WTC11 (cell line): ENCODE results near the gene VSTM2L. TPM values are rescaled to one million over a fixed set of nuclear protein-coding genes. Genes with fewer than 3 reads are reported as not detected.

Source experiments
- ATAC-seq: fragments of 200-7000 bp; cut with Tn5 transposase; 2 replicates; pipeline ENCODE4 v1.10.0; 2021; ENCODE audit warnings: mild to moderate bottlenecking, moderate library complexity
- CTCF ChIA-PET: fragments of 300-600 bp; sonication (Branson Sonifier 250); formaldehyde crosslinking; loops from one replicate; lab custom pipeline; 2021; ENCODE audit warnings: antibody characterized with exemption; lab: Charles Lee
- POLR2A ChIA-PET: fragments of 350-600 bp; sonication (Branson Sonifier 250); formaldehyde crosslinking; loops from one replicate; lab custom pipeline; 2021; ENCODE audit warnings: antibody characterized with exemption; lab: Charles Lee
- DNase-seq: peaks from one replicate; pipeline ENCODE4 v3.0.0; 2021; ENCODE audit warnings: low spot score
- H3K27ac Mint-ChIP-seq: 2 replicates; pipeline ENCODE4 v1.8.0; 2021; ENCODE audit warnings: mixed read lengths
- H3K27me3 Mint-ChIP-seq: 2 replicates; pipeline ENCODE4 v1.8.0; 2021; ENCODE audit warnings: low read depth, mild to moderate bottlenecking, moderate library complexity, mixed read lengths
- H3K36me3 Mint-ChIP-seq: 2 replicates; pipeline ENCODE4 v1.8.0; 2021; ENCODE audit warnings: mixed read lengths
- H3K4me1 Mint-ChIP-seq: 2 replicates; pipeline ENCODE4 v1.8.0; 2022; ENCODE audit warnings: mixed read lengths
- H3K4me3 Mint-ChIP-seq: 2 replicates; pipeline ENCODE4 v1.8.0; 2021; ENCODE audit warnings: mild to moderate bottlenecking, moderate library complexity, mixed read lengths
- H3K9me3 Mint-ChIP-seq: 2 replicates; pipeline ENCODE4 v1.8.0; 2021; ENCODE audit warnings: mixed read lengths
- CBFB ChIP-seq: sonication (generic); formaldehyde crosslinking; IDR thresholded peaks from 2 replicates; pipeline ENCODE4 v1.8.1; 2022; ENCODE audit warnings: mild to moderate bottlenecking, low read depth, missing genetic modification reagents
- EMX1 ChIP-seq: fragments of 250-450 bp; sonication (Bioruptor Pico); IDR thresholded peaks from 2 replicates; pipeline ENCODE4 v1.8.0; 2021; ENCODE audit warnings: mild to moderate bottlenecking
- ESRRA ChIP-seq: sonication (generic); formaldehyde crosslinking; IDR thresholded peaks from 2 replicates; pipeline ENCODE4 v1.8.1; 2022; ENCODE audit warnings: mild to moderate bottlenecking, missing genetic modification reagents, borderline replicate concordance
- FOXK1 ChIP-seq: sonication (generic); formaldehyde crosslinking; IDR thresholded peaks from 2 replicates; pipeline ENCODE4 v1.8.0; 2022; ENCODE audit warnings: mild to moderate bottlenecking, moderate library complexity, missing genetic modification reagents
- GABPB1 ChIP-seq: sonication (generic); formaldehyde crosslinking; IDR thresholded peaks from 2 replicates; pipeline ENCODE4 v1.8.1; 2023; ENCODE audit warnings: mild to moderate bottlenecking, missing genetic modification reagents
- MXD4 ChIP-seq: fragments of 250-450 bp; sonication (Bioruptor Pico); IDR thresholded peaks from 2 replicates; pipeline ENCODE4 v1.8.0; 2021; ENCODE audit warnings: mild to moderate bottlenecking, moderate library complexity, borderline replicate concordance
- NFATC4 ChIP-seq: fragments of 250-450 bp; sonication (Bioruptor Pico); IDR thresholded peaks from 2 replicates; pipeline ENCODE4 v1.9.0; 2021; ENCODE audit warnings: mild to moderate bottlenecking
- NR2C2 ChIP-seq: sonication (generic); formaldehyde crosslinking; IDR thresholded peaks from 2 replicates; pipeline ENCODE4 v1.8.0; 2022; ENCODE audit warnings: mild to moderate bottlenecking, missing genetic modification reagents
- SMAD3 ChIP-seq: sonication (generic); formaldehyde crosslinking; IDR thresholded peaks from 2 replicates; pipeline ENCODE4 v1.8.0; 2022; ENCODE audit warnings: missing genetic modification reagents, mild to moderate bottlenecking, borderline replicate concordance
- SP1 ChIP-seq: sonication (generic); formaldehyde crosslinking; conservative IDR thresholded peaks from 2 replicates; pipeline ENCODE4 v1.8.1; 2022; ENCODE audit warnings: missing genetic modification reagents
- TEAD1 ChIP-seq: sonication (generic); formaldehyde crosslinking; IDR thresholded peaks from 2 replicates; pipeline ENCODE4 v1.8.0; 2022; ENCODE audit warnings: mild to moderate bottlenecking, missing genetic modification reagents
- ZNF219 ChIP-seq: sonication (generic); formaldehyde crosslinking; IDR thresholded peaks from 2 replicates; pipeline ENCODE4 v1.8.0; 2023; ENCODE audit warnings: missing genetic modification reagents, mild to moderate bottlenecking, borderline replicate concordance
- total RNA-seq: library from RNA; stranded (reverse); gene quantifications from 3 replicates; pipeline ENCODE4 v1.2.3, GENCODE V29; 2021
- TF ChIP-seq, protein P1 (sequence below): fragments of 250-450 bp; sonication (Bioruptor Pico); IDR thresholded peaks from 2 replicates; pipeline ENCODE4 v1.9.0; 2021; ENCODE audit warnings: mild to moderate bottlenecking
- TF ChIP-seq, protein P2 (sequence below): sonication (generic); formaldehyde crosslinking; IDR thresholded peaks from 2 replicates; pipeline ENCODE4 v1.8.1; 2022; ENCODE audit warnings: low read depth, mild to moderate bottlenecking, moderate library complexity, missing genetic modification reagents, borderline replicate concordance
- TF ChIP-seq, protein P3 (sequence below): sonication (generic); formaldehyde crosslinking; IDR thresholded peaks from 2 replicates; pipeline ENCODE4 v1.8.1; 2023; ENCODE audit warnings: mild to moderate bottlenecking, missing genetic modification reagents, moderate library complexity
- TF ChIP-seq, protein P4 (sequence below): sonication (generic); formaldehyde crosslinking; IDR thresholded peaks from 2 replicates; pipeline ENCODE4 v1.8.1; 2023; ENCODE audit warnings: mild to moderate bottlenecking, missing genetic modification reagents

The VSTM2L gene
- total RNA-seq, 1 experiment from 2014 or later: 1.9 TPM

- no peak for ATAC-seq
- POLR2A ChIA-PET: no interaction called here
- Mint-ChIP-seq H3K27me3 (no peaks in the 10 kb centered on the region), H3K27ac (no peak overlapping the region)
- TF ChIP-seq FOXK1 (no peak), SMAD3 (CRISPR knock-in tag) (no peak), NFATC4 (CRISPR knock-in tag) (no peak), ZNF219 (CRISPR knock-in tag) (no peak)
- TF ChIP-seq, protein P1, sequence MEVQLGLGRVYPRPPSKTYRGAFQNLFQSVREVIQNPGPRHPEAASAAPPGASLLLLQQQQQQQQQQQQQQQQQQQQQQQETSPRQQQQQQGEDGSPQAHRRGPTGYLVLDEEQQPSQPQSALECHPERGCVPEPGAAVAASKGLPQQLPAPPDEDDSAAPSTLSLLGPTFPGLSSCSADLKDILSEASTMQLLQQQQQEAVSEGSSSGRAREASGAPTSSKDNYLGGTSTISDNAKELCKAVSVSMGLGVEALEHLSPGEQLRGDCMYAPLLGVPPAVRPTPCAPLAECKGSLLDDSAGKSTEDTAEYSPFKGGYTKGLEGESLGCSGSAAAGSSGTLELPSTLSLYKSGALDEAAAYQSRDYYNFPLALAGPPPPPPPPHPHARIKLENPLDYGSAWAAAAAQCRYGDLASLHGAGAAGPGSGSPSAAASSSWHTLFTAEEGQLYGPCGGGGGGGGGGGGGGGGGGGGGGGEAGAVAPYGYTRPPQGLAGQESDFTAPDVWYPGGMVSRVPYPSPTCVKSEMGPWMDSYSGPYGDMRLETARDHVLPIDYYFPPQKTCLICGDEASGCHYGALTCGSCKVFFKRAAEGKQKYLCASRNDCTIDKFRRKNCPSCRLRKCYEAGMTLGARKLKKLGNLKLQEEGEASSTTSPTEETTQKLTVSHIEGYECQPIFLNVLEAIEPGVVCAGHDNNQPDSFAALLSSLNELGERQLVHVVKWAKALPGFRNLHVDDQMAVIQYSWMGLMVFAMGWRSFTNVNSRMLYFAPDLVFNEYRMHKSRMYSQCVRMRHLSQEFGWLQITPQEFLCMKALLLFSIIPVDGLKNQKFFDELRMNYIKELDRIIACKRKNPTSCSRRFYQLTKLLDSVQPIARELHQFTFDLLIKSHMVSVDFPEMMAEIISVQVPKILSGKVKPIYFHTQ (CRISPR knock-in tag): no peak
- TF ChIP-seq, protein P2, sequence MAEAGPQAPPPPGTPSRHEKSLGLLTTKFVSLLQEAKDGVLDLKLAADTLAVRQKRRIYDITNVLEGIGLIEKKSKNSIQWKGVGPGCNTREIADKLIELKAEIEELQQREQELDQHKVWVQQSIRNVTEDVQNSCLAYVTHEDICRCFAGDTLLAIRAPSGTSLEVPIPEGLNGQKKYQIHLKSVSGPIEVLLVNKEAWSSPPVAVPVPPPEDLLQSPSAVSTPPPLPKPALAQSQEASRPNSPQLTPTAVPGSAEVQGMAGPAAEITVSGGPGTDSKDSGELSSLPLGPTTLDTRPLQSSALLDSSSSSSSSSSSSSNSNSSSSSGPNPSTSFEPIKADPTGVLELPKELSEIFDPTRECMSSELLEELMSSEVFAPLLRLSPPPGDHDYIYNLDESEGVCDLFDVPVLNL (CRISPR knock-in tag): no peak
- TF ChIP-seq, all 79 proteins: peak for 0
- no peaks in the 10 kb centered on the region for H3K9me3 Mint-ChIP-seq
- H3K4me1 Mint-ChIP-seq: peaks cover 7% of the 10 kb centered on the region
- H3K36me3 Mint-ChIP-seq: no peaks in the 10 kb centered on the region
- DNase-seq: no peak
- CTCF ChIA-PET: interaction anchor here (0.6 to 0.9 kb wide), 3 partner anchors 13 to 317 kb away, joined by 3 to 6 read pairs (median 5); no protein-coding TSS in a partner anchor
- no peak overlapping the region for H3K4me3 Mint-ChIP-seq
These were observed 22.0 kb upstream of the VSTM2L start for GRCh38 chr20:37880726-37881591.

- no peak for TF ChIP-seq ESRRA
- TF ChIP-seq, protein P3, sequence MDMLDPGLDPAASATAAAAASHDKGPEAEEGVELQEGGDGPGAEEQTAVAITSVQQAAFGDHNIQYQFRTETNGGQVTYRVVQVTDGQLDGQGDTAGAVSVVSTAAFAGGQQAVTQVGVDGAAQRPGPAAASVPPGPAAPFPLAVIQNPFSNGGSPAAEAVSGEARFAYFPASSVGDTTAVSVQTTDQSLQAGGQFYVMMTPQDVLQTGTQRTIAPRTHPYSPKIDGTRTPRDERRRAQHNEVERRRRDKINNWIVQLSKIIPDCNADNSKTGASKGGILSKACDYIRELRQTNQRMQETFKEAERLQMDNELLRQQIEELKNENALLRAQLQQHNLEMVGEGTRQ (CRISPR knock-in tag): no peak
- no peak for TF ChIP-seq TEAD1
- TF ChIP-seq GABPB1 (CRISPR knock-in tag): no peak
- TF ChIP-seq CBFB (CRISPR knock-in tag): no peak
- no peak for TF ChIP-seq MXD4 (CRISPR knock-in tag)
- TF ChIP-seq, protein P4, sequence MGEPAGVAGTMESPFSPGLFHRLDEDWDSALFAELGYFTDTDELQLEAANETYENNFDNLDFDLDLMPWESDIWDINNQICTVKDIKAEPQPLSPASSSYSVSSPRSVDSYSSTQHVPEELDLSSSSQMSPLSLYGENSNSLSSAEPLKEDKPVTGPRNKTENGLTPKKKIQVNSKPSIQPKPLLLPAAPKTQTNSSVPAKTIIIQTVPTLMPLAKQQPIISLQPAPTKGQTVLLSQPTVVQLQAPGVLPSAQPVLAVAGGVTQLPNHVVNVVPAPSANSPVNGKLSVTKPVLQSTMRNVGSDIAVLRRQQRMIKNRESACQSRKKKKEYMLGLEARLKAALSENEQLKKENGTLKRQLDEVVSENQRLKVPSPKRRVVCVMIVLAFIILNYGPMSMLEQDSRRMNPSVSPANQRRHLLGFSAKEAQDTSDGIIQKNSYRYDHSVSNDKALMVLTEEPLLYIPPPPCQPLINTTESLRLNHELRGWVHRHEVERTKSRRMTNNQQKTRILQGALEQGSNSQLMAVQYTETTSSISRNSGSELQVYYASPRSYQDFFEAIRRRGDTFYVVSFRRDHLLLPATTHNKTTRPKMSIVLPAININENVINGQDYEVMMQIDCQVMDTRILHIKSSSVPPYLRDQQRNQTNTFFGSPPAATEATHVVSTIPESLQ: no peak
- no peak for TF ChIP-seq SP1 (CRISPR knock-in tag)
- TF ChIP-seq EMX1 (CRISPR knock-in tag): no peak
- TF ChIP-seq NR2C2 (CRISPR knock-in tag): no peak
- TF ChIP-seq SMAD3 (CRISPR knock-in tag): no peak
- Mint-ChIP-seq H3K36me3 (no peaks in the 10 kb centered on the region), H3K27ac (peak overlapping the region; percentile 37; the same call in 1 of the 2 replicates), H3K9me3 (no peaks in the 10 kb centered on the region), H3K27me3 (no peaks in the 10 kb centered on the region), H3K4me1 (peaks cover 7% of the 10 kb centered on the region), H3K4me3 (no peak overlapping the region)
- no peak for ATAC-seq
- no peak for DNase-seq
- ChIA-PET CTCF (interaction anchor here (0.7 to 0.9 kb wide), 3 partner anchors 111 to 318 kb away, joined by 3 to 5 read pairs (median 5); no protein-coding TSS in a partner anchor), POLR2A (no interaction called here)
These were observed 21.2 kb upstream of the VSTM2L start for GRCh38 chr20:37881601-37882343.
